Tibial artery (tissue), 4 donors: Measurements from ENCODE around the gene GOLGB1.
"Not testable (repeated sequence)": the region's sequence is repeated elsewhere in the genome, so short reads cannot be mapped to it uniquely, and the experiment has no call there.

Source experiments
- DNase-seq, 2 donors: peaks; one replicate each; pipeline ENCODE4 v3.0.0-alpha.2; 2019
- H3K27ac ChIP-seq, 2 donors: fragments of 200-600 bp; sonication (generic) in 1 of 2; 1 replicate in 1 of 2; 2 replicates in 1 of 2; pipeline ENCODE4 v1.5.1; 2018 to 2019; ENCODE audit warnings: mild to moderate bottlenecking in 1 of 2
- H3K27me3 ChIP-seq, 2 donors: fragments of 200-600 bp; sonication (generic) in 1 of 2; one replicate each; pipeline versions ENCODE4 v1.5.1 to v1.6.0; 2016 to 2019
- H3K36me3 ChIP-seq, 3 donors: fragments of 200-600 bp; sonication (generic) in 2 of 3; one replicate each; pipeline ENCODE4 v1.5.1; 2016 to 2019; ENCODE audit warnings: mild to moderate bottlenecking in 2 of 3
- H3K4me1 ChIP-seq, 4 donors: fragments of 200-600 bp; sonication (generic) in 2 of 4; 1 replicate in 3 of 4; 2 replicates in 1 of 4; pipeline ENCODE4 v1.5.1; 2016 to 2019
- H3K4me3 ChIP-seq, 2 donors: fragments of 200-600 bp; sonication (generic) in 1 of 2; 1 replicate in 1 of 2; 2 replicates in 1 of 2; pipeline ENCODE4 v1.5.1; 2018 to 2019; ENCODE audit warnings: mild to moderate bottlenecking in 2 of 2
- H3K9me3 ChIP-seq, 3 donors: fragments of 200-600 bp; sonication (generic) in 1 of 3; one replicate each; pipeline ENCODE4 v1.5.1; 2016 to 2019
- intact Hi-C: fragments of 100-400 bp; cut with DNase I; formaldehyde crosslinking; loops from one replicate; pipeline ENCODE4 v1.15.0; 2023; ENCODE audit warnings: low total_unique reads
- TF ChIP-seq, protein P1 (sequence below), 2 experiments: fragments of 200-600 bp in 1 of 2; fragments of 450-650 bp in 1 of 2; IDR thresholded peaks; one replicate each; pipeline ENCODE4 v1.5.1; 2017 to 2019; ENCODE audit warnings: antibody characterized with exemption in 2 of 2, mild to moderate bottlenecking in 1 of 2, moderate library complexity in 1 of 2

Gene GOLGB1

DNA sequence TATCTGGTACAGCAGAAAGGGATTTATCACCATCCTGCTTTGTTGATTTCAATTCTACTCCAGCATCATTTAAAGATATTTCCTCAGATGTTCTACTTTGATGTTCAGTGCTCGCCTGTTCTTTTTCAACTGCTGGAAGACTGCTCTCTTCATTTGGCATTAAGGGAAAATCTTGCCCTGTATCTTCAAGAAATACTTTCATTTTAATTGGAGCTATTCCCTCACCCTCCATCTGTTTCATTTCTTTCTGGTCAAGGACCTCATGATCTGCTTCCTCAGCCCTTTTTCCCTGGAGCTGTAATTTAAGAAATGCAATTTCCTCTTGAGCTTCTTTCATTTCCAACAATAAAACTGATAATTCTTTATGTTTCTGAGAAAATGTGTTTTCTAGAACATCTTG, 51.1 kb downstream of the GOLGB1 start:
- Histone ChIP-seq H3K4me3 (no peak overlapping the region), H3K27ac (no peak overlapping the region), H3K4me1 (no peaks in the 10 kb centered on the region), H3K9me3 (no peaks in the 10 kb centered on the region), H3K27me3 (no peaks in the 10 kb centered on the region), H3K36me3 (peaks cover 52 to 62% (median 59%) of the 10 kb centered on the region in 3 donors)
- TF ChIP-seq, protein P1, sequence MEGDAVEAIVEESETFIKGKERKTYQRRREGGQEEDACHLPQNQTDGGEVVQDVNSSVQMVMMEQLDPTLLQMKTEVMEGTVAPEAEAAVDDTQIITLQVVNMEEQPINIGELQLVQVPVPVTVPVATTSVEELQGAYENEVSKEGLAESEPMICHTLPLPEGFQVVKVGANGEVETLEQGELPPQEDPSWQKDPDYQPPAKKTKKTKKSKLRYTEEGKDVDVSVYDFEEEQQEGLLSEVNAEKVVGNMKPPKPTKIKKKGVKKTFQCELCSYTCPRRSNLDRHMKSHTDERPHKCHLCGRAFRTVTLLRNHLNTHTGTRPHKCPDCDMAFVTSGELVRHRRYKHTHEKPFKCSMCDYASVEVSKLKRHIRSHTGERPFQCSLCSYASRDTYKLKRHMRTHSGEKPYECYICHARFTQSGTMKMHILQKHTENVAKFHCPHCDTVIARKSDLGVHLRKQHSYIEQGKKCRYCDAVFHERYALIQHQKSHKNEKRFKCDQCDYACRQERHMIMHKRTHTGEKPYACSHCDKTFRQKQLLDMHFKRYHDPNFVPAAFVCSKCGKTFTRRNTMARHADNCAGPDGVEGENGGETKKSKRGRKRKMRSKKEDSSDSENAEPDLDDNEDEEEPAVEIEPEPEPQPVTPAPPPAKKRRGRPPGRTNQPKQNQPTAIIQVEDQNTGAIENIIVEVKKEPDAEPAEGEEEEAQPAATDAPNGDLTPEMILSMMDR (IDR thresholded peaks at IDR 0.05) = no peak
- intact Hi-C loops = no loop called here
- no peak for DNase-seq

DNA sequence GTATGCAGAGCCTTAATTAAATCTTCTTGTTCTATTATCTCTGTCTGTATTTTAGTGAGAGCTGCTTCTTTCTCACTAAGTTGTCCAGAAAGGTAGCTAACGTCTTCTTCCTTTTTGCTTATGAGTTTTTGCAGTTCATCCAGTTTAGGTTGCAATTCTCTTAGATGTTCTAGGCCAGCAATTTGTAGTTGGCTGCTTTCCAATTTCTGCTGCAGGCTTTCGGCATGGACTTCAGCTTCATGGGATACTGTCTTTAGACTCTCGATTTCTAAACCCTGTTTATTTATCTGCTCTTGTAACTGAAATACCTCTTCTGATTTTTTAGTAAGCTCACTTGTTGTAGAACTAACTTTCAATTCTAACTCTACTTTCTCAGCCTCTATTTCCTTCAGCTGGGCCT, 53.4 kb downstream of the GOLGB1 start:
- Histone ChIP-seq H3K27me3 (no peaks in the 10 kb centered on the region), H3K36me3 (peaks cover 57 to 64% (median 62%) of the 10 kb centered on the region in 3 donors), H3K4me1 (no peaks in the 10 kb centered on the region), H3K4me3 (no peak overlapping the region), H3K9me3 (no peaks in the 10 kb centered on the region), H3K27ac (no peak overlapping the region)
- DNase-seq = no peak
- TF ChIP-seq, protein P1 (IDR thresholded peaks at IDR 0.05) = no peak
- intact Hi-C loops = no loop called here

DNA sequence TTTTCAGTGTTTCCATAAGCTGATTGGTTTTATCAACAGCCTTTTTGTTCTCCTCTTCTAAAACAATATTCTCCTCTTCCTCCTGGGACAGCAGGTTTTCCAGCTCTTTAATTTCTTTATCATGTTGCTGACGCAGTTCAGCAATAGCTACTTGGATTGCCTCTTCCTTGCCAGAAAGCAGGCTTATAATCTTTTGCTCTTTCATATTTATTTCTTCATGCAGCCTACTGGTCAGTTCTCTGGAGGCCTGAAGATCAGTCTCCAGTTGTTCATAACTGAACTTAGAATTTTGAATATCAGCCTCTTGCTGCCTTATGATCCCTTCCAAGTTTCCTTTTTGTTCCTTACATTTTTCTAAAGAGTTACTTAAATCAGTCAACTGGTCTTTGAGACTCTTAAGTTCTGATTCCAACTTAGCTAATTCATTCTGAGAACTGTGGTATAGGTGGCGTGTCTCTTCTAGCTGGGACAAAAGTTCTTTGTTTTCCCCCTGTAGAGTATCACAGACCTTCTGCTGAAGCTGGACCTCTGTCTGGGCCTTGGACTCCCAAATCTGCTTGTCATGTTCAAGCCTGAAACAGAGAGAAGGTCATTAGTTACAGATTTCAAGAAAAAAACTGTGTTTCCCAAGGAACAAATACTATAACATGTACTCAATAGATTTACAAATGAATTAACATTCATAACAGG, 57.4 kb downstream of the GOLGB1 start:
- no peak for DNase-seq

DNA sequence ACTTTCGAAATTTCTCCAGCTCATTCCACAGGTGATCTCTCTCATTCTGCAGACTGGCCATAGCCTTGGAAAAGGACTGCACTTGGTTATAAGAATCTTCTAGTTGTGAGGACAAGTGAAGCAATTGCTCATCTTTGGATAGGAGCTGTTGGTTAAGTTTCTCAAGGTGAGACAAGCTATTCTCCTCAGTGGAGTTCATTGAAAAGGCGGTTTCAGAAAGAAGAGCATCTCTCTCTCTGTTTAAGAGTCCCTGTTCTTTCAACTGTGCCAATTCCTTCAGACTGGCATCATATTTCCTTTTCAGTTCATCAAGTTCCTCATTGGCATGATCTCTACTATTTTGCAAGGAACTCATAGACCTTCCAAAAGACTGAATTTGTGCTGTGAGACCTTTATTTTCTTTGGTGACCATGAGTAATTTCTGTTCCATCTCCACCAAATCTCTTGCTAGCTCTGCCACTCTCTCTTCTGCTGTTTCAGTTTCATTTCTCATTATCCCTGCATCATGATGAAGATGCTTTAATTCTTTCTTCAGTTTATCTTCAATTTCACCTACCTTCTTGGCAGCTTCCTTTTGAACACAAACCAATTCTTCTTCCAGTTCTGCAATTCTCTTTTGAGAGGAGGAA, 58.6 kb downstream of the GOLGB1 start:
- Histone ChIP-seq H3K9me3 (no peaks in the 10 kb centered on the region), H3K27me3 (no peaks in the 10 kb centered on the region), H3K4me1 (no peaks in the 10 kb centered on the region), H3K27ac (no peak overlapping the region), H3K36me3 (peaks cover 39 to 75% (median 72%) of the 10 kb centered on the region in 3 donors), H3K4me3 (no peak overlapping the region)
- no peak for DNase-seq
- TF ChIP-seq, protein P1 (IDR thresholded peaks at IDR 0.05) = no peak
- intact Hi-C loops = no loop called here

More for the DNA sequence above, 57.4 kb downstream of the GOLGB1 start:
- H3K27ac ChIP-seq = no peak overlapping the region
- intact Hi-C loops = no loop called here
- no peak overlapping the region for H3K4me3 ChIP-seq
- no peaks in the 10 kb centered on the region for H3K9me3 ChIP-seq
- H3K36me3 ChIP-seq = peaks cover 33 to 62% (median 60%) of the 10 kb centered on the region in 3 donors
- TF ChIP-seq, protein P1 (IDR thresholded peaks at IDR 0.05) = no peak
- H3K4me1 ChIP-seq = no peaks in the 10 kb centered on the region
- H3K27me3 ChIP-seq = no peaks in the 10 kb centered on the region

DNA sequence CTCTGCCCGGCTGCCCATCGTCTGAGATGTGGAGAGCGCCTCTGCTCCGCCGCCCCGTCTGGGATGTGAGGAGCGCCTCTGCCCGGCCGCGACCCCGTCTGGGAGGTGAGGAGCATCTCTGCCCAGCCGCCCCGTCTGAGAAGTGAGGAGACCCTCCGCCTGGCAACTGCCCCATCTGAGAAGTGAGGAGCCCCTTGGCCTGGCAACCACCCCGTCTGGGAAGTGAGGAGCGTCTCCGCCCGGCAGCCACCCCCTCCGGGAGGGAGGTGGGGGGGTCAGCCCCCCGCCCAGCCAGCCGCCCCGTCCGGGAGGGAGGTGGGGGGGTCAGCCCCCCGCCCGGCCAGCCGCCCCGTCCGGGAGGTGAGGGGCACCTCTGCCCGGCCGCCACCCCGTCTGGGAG, 60.8 kb downstream of the GOLGB1 start:
- H3K27me3 ChIP-seq, DNase-seq, intact Hi-C loops, H3K4me3 ChIP-seq, H3K4me1 ChIP-seq, H3K27ac ChIP-seq: not testable (repeated sequence)
- Histone ChIP-seq H3K36me3 (peaks cover 55 to 87% (median 81%) of the 10 kb centered on the region in 3 donors), H3K9me3 (peaks cover 0 to 11% (median 10%) of the 10 kb centered on the region in 3 donors)

DNA sequence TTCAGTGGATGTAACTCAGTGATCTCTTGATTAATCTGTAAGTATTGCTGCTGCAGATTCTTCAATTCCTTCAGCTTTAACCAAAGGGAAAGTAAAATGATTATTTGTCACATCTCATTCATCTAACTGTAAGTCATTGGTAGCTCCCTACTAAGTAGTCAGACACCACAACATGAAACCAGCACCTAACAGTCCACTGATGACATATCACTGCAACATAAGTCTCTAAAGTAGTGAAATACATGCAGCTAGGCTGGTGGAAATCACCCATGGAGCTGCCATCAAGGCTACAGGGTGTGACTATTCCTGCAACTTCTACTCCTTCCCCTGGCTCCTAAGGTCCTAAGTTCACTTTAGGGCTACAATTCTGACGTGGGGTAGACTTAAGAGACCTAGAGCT, 67.7 kb downstream of the GOLGB1 start:
- peaks cover 58 to 90% (median 74%) of the 10 kb centered on the region in 3 donors for H3K36me3 ChIP-seq
- DNase-seq = no peak
- TF ChIP-seq, protein P1 (IDR thresholded peaks at IDR 0.05) = no peak
- no peak overlapping the region for H3K27ac ChIP-seq
- H3K4me1 ChIP-seq = no peaks in the 10 kb centered on the region
- H3K4me3 ChIP-seq = no peak overlapping the region
- intact Hi-C loops = no loop called here
- no peaks in the 10 kb centered on the region for H3K27me3 ChIP-seq
- H3K9me3 ChIP-seq = peaks cover 0 to 11% (median 10%) of the 10 kb centered on the region in 3 donors
